HG03175 (cell line): ENCODE measurements around the gene STAT5A.

Experiments
- ATAC-seq: cut with Tn5 transposase; IDR thresholded peaks from one replicate; pipeline ENCODE4 v1.9.1; 2021; ENCODE audit warnings: mild to moderate bottlenecking, moderate library complexity; ENCODE audit not compliant: unreplicated experiment

Gene STAT5A

DNA sequence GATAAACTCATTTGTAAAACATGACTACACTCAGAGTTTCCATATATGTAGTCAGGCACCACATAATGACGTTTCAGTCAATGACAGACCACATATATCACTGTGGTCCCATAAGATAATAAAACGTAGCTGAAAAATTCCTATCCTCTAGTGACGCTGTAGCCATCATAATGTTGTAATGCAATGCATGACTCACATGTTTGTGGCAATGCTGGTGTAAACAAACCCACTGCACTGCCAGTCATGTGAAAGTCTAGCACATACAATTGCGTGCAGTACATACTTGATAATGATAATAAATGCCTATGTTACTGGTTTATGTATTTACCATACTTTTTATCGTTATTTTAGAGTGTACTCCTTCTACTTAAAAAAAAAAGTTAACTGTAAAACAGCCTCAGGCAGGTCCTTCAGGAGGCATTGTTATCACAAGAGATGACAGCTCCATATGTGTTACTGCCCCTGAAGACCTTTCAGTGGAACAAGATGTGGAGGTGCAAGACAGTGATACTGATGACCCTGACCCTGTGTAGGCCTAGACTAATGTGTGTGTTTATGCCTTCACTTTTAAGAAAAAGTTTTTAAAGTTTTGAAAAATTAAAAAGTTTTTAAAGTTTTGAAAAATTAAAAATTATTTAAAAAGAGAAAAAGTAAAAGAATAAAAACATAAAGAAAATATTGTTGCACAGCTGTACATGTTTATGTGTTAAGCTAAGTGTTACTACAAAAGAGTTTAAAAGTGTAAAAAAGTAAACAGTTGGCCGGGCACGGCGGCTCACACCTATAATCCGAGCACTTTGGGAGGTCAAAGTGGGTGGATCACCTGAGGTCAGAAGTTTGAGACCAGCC lies 21.2 kb upstream of the STAT5A start:
- ATAC-seq, result no peak

GRCh38 chr17:42268236-42268635 lies 20.1 kb upstream of the STAT5A start:
- ATAC-seq, result no peak

DNA sequence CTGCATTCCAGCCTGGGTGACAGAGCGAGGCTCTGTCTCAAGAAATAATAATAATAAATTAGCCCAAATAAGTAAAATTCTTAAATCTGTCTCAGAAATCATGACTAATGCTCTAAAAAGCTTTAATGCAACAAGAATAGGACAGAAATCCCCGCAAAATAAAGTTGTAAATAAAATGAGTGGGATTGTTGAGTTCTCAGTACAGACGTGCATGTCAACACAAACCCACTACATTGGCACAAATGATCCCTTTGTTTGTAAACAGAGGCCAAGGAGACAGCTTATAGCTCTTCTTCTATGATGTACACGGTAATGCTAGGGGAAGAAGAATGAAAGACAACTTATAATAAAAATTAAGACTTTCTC lies 18.1 kb upstream of the STAT5A start:
- ATAC-seq, result no peak

DNA sequence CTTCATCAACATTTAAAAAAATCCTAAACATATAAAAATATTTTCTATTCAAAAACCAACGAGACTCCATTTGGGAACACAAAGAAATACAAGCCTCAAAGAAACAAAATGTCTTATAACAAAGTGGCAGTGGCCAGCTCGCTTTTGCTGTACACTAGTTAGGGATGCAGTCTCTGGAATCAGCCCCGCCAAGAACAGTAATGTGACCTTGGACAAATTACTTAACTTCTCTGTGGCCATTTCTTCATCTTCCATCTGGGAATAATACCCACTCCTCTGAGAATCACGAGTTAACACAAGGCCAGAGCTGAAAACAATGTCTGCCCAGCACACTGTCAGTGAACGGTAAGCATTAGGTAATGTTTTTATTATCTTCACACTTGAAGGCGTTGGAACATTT lies 17.7 kb upstream of the STAT5A start:
- no peak for ATAC-seq

DNA sequence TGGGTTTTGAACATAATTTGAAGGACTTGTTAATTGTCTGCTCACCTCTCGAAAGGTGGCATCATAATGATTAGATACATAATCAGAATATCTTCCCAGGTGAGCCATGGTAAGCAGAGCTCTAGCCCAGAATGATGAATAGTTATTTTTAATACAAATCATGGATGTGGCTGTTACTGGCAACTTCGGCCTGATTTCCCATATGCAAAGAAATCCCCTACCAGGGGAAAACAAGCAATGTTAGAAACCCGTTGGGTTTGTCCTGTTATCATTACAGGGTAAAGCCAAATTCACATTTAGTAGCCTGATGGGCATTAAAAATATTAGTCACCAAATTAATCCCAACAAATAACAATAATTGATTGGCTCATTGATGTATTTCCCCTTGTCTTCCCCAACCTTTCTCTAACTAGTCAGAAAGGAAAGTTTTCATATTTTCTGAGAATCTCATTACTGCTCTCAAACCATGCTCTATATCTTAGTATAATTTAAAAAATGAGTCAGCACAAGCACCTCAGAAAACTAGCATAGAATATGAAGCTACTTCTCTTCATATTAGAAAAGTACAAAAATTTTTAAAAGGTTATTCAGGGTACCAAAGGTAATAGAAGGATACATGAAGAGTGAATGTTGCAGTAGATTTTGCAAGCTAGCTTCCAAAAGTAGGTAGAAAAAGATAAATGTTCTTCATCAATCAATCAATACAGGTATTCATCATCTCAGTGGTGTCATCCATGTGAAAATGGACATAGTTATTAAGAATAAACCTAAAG lies 17.1 kb upstream of the STAT5A start:
- ATAC-seq, result no peak

GRCh38 chr17:42271779-42272035 lies 16.6 kb upstream of the STAT5A start:
- no peak for ATAC-seq

GRCh38 chr17:42272162-42272907 lies 16.0 kb upstream of the STAT5A start:
- no peak for ATAC-seq

- no peak for ATAC-seq
Measured at GRCh38 chr17:42273474-42274252, 14.6 kb upstream of the STAT5A start.

- ATAC-seq, result no peak
Measured at GRCh38 chr17:42274253-42274542, 14.1 kb upstream of the STAT5A start.

GRCh38 chr17:42274812-42275526 lies 13.3 kb upstream of the STAT5A start:
- no peak for ATAC-seq

DNA sequence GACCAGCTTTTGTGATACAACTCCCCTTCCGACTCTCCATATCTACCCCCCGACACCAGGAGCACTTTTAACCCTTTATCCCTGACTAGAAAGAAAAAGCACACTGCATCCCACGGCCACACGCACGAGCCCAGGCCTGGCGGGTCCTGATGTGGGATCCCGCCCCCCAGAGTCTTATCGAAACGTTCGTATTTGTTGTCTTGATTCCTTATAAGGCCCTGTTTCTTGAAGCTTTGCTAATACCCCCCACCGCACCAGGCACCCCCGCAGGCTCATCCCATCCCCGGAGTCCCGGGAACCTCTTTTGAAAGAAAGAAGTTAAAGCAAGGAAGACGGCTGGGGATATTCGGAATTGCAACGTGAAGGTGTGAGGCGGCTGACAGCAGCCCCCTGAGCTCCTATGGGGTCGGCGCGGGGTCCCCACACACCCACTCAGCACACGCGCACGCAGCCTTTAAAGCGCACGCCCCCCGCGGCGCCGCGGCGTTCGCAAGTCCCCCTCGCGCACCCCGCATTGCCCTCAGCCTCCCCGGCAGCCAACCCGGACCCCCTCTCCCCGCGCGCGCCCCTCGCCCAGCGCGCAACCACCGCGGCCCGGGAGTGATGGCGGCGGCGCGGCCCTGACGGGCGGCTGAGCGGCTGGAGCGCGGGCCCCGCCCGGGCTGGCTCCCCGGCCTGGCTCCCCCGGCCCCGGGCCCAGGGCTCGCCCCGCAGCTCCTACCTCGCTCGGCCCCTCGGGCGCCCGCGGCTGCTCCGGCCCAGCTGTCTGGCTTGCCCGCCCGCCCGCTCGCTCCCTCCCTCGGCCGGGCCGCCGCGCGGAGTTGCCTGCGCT lies 12.6 kb upstream of the STAT5A start:
- peak; percentile 47 for ATAC-seq

DNA sequence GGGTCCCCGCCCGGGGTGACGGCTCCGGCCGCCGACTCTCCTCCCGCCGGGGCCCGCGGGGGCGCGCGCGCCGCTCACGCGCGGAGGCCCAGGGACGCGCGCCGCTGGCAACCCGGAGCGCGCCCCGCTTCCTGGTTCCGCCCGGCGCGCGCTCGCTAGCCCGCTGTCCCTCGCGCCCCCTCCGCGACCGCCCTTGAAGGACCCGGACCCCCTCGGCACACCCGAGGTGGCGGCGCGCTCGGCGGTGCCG lies 12.0 kb upstream of the STAT5A start, which contains the start of gene STAT5B:
Gene STAT5B (minus strand): TSS at position 33 of the 250 bp plus-strand sequence. CDS start 44,264 bp downstream, outside the sequence.
- peak; percentile 55 for ATAC-seq

GRCh38 chr17:42276609-42277341 lies 11.5 kb upstream of the STAT5A start:
- ATAC-seq, result peak; percentile 19

DNA sequence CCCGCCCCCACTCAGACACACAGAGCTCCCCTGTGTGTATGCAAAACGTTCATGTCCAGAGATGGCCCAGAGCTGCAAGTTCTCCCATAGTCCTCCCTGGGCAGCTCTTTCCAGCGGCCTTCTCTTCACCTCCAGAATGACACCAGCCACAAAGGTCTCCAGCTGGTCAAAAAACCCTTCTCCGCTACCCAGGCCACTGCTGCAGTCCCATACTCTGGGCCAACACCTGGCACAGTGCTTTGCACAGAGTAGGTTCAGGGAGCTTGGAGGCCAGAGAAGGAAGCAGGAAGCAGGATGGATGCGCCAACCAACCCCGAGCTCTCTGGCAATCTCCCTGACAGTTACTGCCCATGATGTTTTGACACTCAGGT lies 11.0 kb upstream of the STAT5A start:
- no peak for ATAC-seq

DNA sequence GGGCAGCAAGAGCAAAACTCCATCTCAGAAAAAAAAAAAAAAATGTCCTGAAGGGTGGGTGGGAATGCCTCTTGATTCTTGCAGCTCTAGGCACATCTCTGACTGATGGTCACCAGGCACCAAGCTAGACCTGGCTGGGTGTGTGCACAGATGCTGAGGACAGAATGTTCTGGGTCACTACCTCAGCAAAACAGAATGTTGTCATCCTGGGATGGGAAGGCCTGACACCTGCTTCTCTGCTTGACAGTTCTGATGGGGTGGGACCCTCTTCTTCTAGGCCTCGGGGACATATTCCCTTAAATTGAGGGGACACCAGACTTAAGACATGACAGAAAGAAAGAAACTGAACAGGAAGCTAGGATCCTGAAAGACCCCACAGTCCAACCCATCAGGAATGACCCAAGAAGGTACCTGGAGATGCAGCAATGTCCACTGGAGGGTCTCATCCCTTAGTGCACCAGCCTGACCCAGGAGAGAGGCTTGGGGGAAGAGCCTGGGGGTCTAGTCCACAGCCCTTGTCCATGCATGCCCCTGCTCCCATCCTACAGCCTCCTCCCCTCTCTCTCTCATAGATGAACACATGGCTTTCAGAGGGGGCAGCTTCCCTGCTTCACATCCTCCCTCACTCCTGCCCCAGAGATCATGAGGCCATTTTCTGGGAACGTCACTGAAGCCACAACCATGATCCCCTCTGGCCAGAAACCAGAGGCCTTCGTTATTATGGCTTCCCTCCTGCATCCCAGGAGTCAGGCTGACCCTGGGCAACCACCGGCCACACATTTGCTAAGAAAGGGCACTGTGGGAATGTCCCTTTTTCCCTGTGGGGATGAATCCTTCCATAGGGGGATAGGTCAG lies 8.3 kb upstream of the STAT5A start:
- no peak for ATAC-seq

- ATAC-seq, result no peak
Measured at GRCh38 chr17:42281571-42282096, 6.7 kb upstream of the STAT5A start.

DNA sequence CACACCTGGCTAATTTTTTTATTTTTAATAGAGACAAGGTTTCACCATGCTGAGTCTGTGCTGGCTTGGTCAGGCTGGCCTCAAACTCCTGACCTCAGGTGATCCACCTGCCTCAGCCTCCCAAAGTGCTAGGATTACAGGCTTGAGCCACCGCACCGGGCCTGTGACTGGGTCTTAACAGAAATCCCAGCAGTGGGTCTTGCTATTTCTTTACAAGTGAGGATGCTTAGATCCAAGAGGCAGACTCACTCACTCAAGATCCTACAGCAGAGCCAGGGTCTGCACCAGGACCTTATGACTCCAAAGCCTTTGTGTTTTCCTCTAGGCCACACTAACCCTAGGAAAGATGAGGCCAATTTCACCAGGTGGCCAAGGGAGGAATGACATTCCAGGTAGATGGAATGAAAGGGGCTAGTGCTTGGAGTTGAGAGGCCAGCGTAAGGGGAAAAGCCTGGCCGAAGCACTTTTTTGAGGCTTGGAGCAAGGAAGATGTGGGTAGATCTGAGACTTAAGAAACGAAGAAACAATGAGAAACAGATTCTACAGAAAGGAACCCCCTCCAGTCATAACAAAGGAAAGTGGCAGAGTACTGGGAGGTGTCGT lies 5.7 kb upstream of the STAT5A start:
- no peak for ATAC-seq
